ENCODE data around the gene SP2. TPM values are rescaled to one million over a fixed set of nuclear protein-coding genes. Genes with fewer than 3 reads are reported as not detected.
A peak's percentile ranks its signal among the peaks of the same experiment; 100 is the strongest.

The SP2 gene
- total RNA-seq, 1 donor from 2014 or later = 18.6 TPM

- no peak for TF ChIP-seq CTCF (IDR thresholded peaks at IDR 0.05; ENCODE audit: unreplicated experiment)
- DNase-seq (ENCODE audit: low spot score, unreplicated experiment) = no peak
- peaks cover 6% of the 10 kb centered on the region for H3K4me1 Mint-ChIP-seq (ENCODE audit: low read depth)
- H3K36me3 Mint-ChIP-seq (ENCODE audit: insufficient read depth) = no peaks in the 10 kb centered on the region
- H3K27me3 Mint-ChIP-seq = peaks cover 12% of the 10 kb centered on the region
- H3K4me3 Mint-ChIP-seq (ENCODE audit: low read depth) = no peak overlapping the region
- H3K27ac Mint-ChIP-seq = no peak overlapping the region
- H3K9me3 Mint-ChIP-seq (ENCODE audit: low read depth) = peaks cover 5% of the 10 kb centered on the region
Observed at GRCh38 chr17:47937941-47938340, 41.9 kb downstream of the SP2 start.

- TF ChIP-seq CTCF (IDR thresholded peaks at IDR 0.05; ENCODE audit: unreplicated experiment) = no peak
Observed at GRCh38 chr17:47941246-47942095, 45.4 kb downstream of the SP2 start, which contains the start of gene PNPO. Gene PNPO (plus strand): TSS chr17:47941571. CDS start chr17:47941676, 105 bp downstream.

GRCh38 chr17:47942096-47942510 lies 46.1 kb downstream of the SP2 start:
- TF ChIP-seq CTCF (IDR thresholded peaks at IDR 0.05; ENCODE audit: unreplicated experiment) = no peak
- Mint-ChIP-seq H3K4me1 (ENCODE audit: low read depth) (peaks cover 10% of the 10 kb centered on the region), H3K27me3 (peaks cover 12% of the 10 kb centered on the region), H3K9me3 (ENCODE audit: low read depth) (peaks cover 5% of the 10 kb centered on the region), H3K4me3 (ENCODE audit: low read depth) (peak overlapping the region; percentile 75), H3K27ac (no peak overlapping the region), H3K36me3 (ENCODE audit: insufficient read depth) (no peaks in the 10 kb centered on the region)
- no peak for DNase-seq (ENCODE audit: low spot score, unreplicated experiment)

More at GRCh38 chr17:47941246-47942095, 45.4 kb downstream of the SP2 start, which contains the start of gene PNPO:
- H3K27ac Mint-ChIP-seq = peak within 1 kb of the TSS; percentile 38
- peaks cover 5% of the 10 kb centered on the region for H3K9me3 Mint-ChIP-seq (ENCODE audit: low read depth)
- peak within 1 kb of the TSS; percentile 75 for H3K4me3 Mint-ChIP-seq (ENCODE audit: low read depth)
- H3K27me3 Mint-ChIP-seq = peaks cover 12% of the 10 kb centered on the region
- peaks cover 6% of the 10 kb centered on the region for H3K4me1 Mint-ChIP-seq (ENCODE audit: low read depth)
- peak; percentile 45 for DNase-seq (ENCODE audit: low spot score, unreplicated experiment)
- H3K36me3 Mint-ChIP-seq (ENCODE audit: insufficient read depth) = no peaks in the 10 kb centered on the region

- no peak for TF ChIP-seq CTCF (IDR thresholded peaks at IDR 0.05; ENCODE audit: unreplicated experiment)
- no peaks in the 10 kb centered on the region for H3K36me3 Mint-ChIP-seq (ENCODE audit: insufficient read depth)
- peaks cover 5% of the 10 kb centered on the region for H3K9me3 Mint-ChIP-seq (ENCODE audit: low read depth)
- peak overlapping the region; percentile 75 for H3K4me3 Mint-ChIP-seq (ENCODE audit: low read depth)
- peaks cover 12% of the 10 kb centered on the region for H3K4me1 Mint-ChIP-seq (ENCODE audit: low read depth)
- peaks cover 12% of the 10 kb centered on the region for H3K27me3 Mint-ChIP-seq
- H3K27ac Mint-ChIP-seq = no peak overlapping the region
- DNase-seq (ENCODE audit: low spot score, unreplicated experiment) = no peak
Observed at GRCh38 chr17:47942568-47942967, 46.5 kb downstream of the SP2 start.

- H3K27me3 Mint-ChIP-seq = peaks cover 6% of the 10 kb centered on the region
- no peak for DNase-seq (ENCODE audit: low spot score, unreplicated experiment)
- peaks cover 22% of the 10 kb centered on the region for H3K4me1 Mint-ChIP-seq (ENCODE audit: low read depth)
- TF ChIP-seq CTCF (IDR thresholded peaks at IDR 0.05; ENCODE audit: unreplicated experiment) = no peak
- H3K9me3 Mint-ChIP-seq (ENCODE audit: low read depth) = peaks cover 5% of the 10 kb centered on the region
- peaks cover 1% of the 10 kb centered on the region for H3K36me3 Mint-ChIP-seq (ENCODE audit: insufficient read depth)
- H3K4me3 Mint-ChIP-seq (ENCODE audit: low read depth) = no peak overlapping the region
- H3K27ac Mint-ChIP-seq = no peak overlapping the region
Observed at GRCh38 chr17:47945080-47945479, 49.0 kb downstream of the SP2 start.
